ENCODE results near the gene NEAT1. TPM values are rescaled to one million over a fixed set of nuclear protein-coding genes. Genes with fewer than 3 reads are reported as not detected.
A peak's percentile ranks its signal among the peaks of the same experiment; 100 is the strongest.

Gene NEAT1
- polyA plus RNA-seq, 3 donors = 0.90 to 293 (median 1.3) TPM

GRCh38 chr11:65452806-65453490 lies 30.4 kb downstream of the NEAT1 start:
- Mint-ChIP-seq H3K4me1 (peaks cover 53% of the 10 kb centered on the region), H3K27me3 (ENCODE audit: low read depth in 3 of 3) (peaks cover 0 to 11% (median 2%) of the 10 kb centered on the region in 3 donors), H3K4me3 (peak overlapping the region in 1 of 2 donors; percentile 93), H3K36me3 (peaks cover 0 to 4% of the 10 kb centered on the region in 2 donors), H3K27ac (peak overlapping the region; percentile 87 to 97 (median 95)), H3K9me3 (peaks cover 0 to 8% (median 0%) of the 10 kb centered on the region in 7 donors)
- H4K20me1 ChIP-seq (ENCODE audit: insufficient read depth, low read length) = peaks cover 40% of the 10 kb centered on the region
- no peak overlapping the region for H2AFZ ChIP-seq (ENCODE audit: insufficient read depth, low read depth, low read length, poor library complexity, severe bottlenecking)
- H3K9me3 ChIP-seq (replicated peaks in 1 of 2; ENCODE audit: control insufficient read depth in 1 of 2, insufficient read depth in 1 of 2, low read length in 2 of 2) = no peaks in the 10 kb centered on the region
- no peaks in the 10 kb centered on the region for H3K27me3 ChIP-seq (ENCODE audit: control insufficient read depth in 2 of 2, insufficient read depth in 2 of 2, low read length in 2 of 2)
- peak overlapping the region; percentile 59 for H3K4me2 ChIP-seq (replicated peaks; ENCODE audit: extremely low read depth, low read length, poor library complexity, severe bottlenecking)
- H3K79me2 ChIP-seq (ENCODE audit: insufficient read depth, low read length) = no peaks in the 10 kb centered on the region
- TF ChIP-seq CTCF (IDR thresholded peaks at IDR 0.05) = no peak
- WGBS (ENCODE audit: insufficient coverage) = 86% methylated on average over 3 of the region's 8 CpGs
- peak overlapping the region; percentile 41 to 74 for H3K27ac ChIP-seq (ENCODE audit: low read depth in 1 of 2, low read length in 2 of 2)
- peak overlapping the region in 1 of 3 experiments; percentile 76 for H3K4me3 ChIP-seq (replicated peaks in 1 of 3; ENCODE audit: low read depth in 2 of 3, low read length in 3 of 3)
- no peak overlapping the region for H3K9ac ChIP-seq (ENCODE audit: insufficient read depth, low read length, poor library complexity, severe bottlenecking)
- H3K36me3 ChIP-seq (replicated peaks in 1 of 2; ENCODE audit: control insufficient read depth in 1 of 2, insufficient read depth in 2 of 2, low read length in 2 of 2) = no peaks in the 10 kb centered on the region
- peaks cover 33 to 35% of the 10 kb centered on the region in 2 donors for H3K4me1 ChIP-seq (ENCODE audit: control insufficient read depth in 1 of 2, insufficient read depth in 2 of 2, low read length in 2 of 2)
- intact Hi-C loops (cut with micrococcal nuclease) = no loop called here
- peak in 2 of 3 donors; percentile 82 to 89 for DNase-seq

GRCh38 chr11:65454311-65454695 lies 31.7 kb downstream of the NEAT1 start:
- Histone ChIP-seq H3K27me3 (ENCODE audit: control insufficient read depth in 2 of 2, insufficient read depth in 2 of 2, low read length in 2 of 2) (no peaks in the 10 kb centered on the region), H3K36me3 (replicated peaks in 1 of 2; ENCODE audit: control insufficient read depth in 1 of 2, insufficient read depth in 2 of 2, low read length in 2 of 2) (no peaks in the 10 kb centered on the region), H3K9ac (ENCODE audit: insufficient read depth, low read length, poor library complexity, severe bottlenecking) (peak overlapping the region; percentile 60), H3K4me1 (ENCODE audit: control insufficient read depth in 1 of 2, insufficient read depth in 2 of 2, low read length in 2 of 2) (peaks cover 33 to 35% of the 10 kb centered on the region in 2 donors), H3K9me3 (replicated peaks in 1 of 2; ENCODE audit: control insufficient read depth in 1 of 2, insufficient read depth in 1 of 2, low read length in 2 of 2) (no peaks in the 10 kb centered on the region), H2AFZ (ENCODE audit: insufficient read depth, low read depth, low read length, poor library complexity, severe bottlenecking) (no peak overlapping the region), H3K79me2 (ENCODE audit: insufficient read depth, low read length) (no peaks in the 10 kb centered on the region), H4K20me1 (ENCODE audit: insufficient read depth, low read length) (peaks cover 27% of the 10 kb centered on the region), H3K4me3 (replicated peaks in 1 of 3; ENCODE audit: low read depth in 2 of 3, low read length in 3 of 3) (peak overlapping the region; percentile 37 to 76 (median 48)), H3K4me2 (replicated peaks; ENCODE audit: extremely low read depth, low read length, poor library complexity, severe bottlenecking) (peak overlapping the region; percentile 87), H3K27ac (ENCODE audit: low read depth in 1 of 2, low read length in 2 of 2) (peak overlapping the region in 1 of 2 donors; percentile 77)
- 96% methylated on average over 5 of the region's 10 CpGs for WGBS (ENCODE audit: insufficient coverage)
- peak overlapping the region; percentile 93 to 98 (median 95) for H3K27ac Mint-ChIP-seq
- peaks cover 44% of the 10 kb centered on the region for H3K4me1 Mint-ChIP-seq
- no peak for DNase-seq
- peaks cover 0 to 4% of the 10 kb centered on the region in 2 donors for H3K36me3 Mint-ChIP-seq
- TF ChIP-seq CTCF (IDR thresholded peaks at IDR 0.05) = no peak
- H3K4me3 Mint-ChIP-seq = peak overlapping the region; percentile 92 to 93
- intact Hi-C loops (cut with micrococcal nuclease) = loop anchor here in 1 of 2 donors (2.0 kb wide), 1 partner anchor 16 kb away; no protein-coding TSS in a partner anchor
- peaks cover 0 to 11% (median 2%) of the 10 kb centered on the region in 3 donors for H3K27me3 Mint-ChIP-seq (ENCODE audit: low read depth in 3 of 3)
- peaks cover 0 to 8% (median 0%) of the 10 kb centered on the region in 7 donors for H3K9me3 Mint-ChIP-seq

Data from CD14-positive monocyte (primary cell).